ENCODE data around the gene GNB2.
A peak's percentile ranks its signal among the peaks of the same experiment; 100 is the strongest.

The GNB2 gene

GRCh38 chr7:100673302-100673941 is at the start of gene GNB2:
GNB2 (plus strand) TSS chr7:100673740; CDS start chr7:100676266, 2,526 bp downstream.
- peak; percentile 98 to 99 (median 98) for DNase-seq (ENCODE audit: low read depth in 4 of 4, low spot score in 1 of 4)

- DNase-seq (ENCODE audit: low read depth in 4 of 4, low spot score in 1 of 4), result no peak
Observed at GRCh38 chr7:100623951-100624824, 49.4 kb upstream of the GNB2 start.

GRCh38 chr7:100626055-100626454 is 47.5 kb upstream of the GNB2 start:
- DNase-seq (ENCODE audit: low read depth in 4 of 4, low spot score in 1 of 4), result no peak

- DNase-seq (ENCODE audit: low read depth in 4 of 4, low spot score in 1 of 4), result peak; percentile 62 to 87 (median 82)
Observed at GRCh38 chr7:100626530-100627237, 46.9 kb upstream of the GNB2 start.

- DNase-seq (ENCODE audit: low read depth in 4 of 4, low spot score in 1 of 4), result no peak
Observed at GRCh38 chr7:100627238-100627549, 46.3 kb upstream of the GNB2 start.

- DNase-seq (ENCODE audit: low read depth in 4 of 4, low spot score in 1 of 4), result no peak
Observed at GRCh38 chr7:100629117-100629716, 44.3 kb upstream of the GNB2 start.

- DNase-seq (ENCODE audit: low read depth in 4 of 4, low spot score in 1 of 4), result no peak
Observed at GRCh38 chr7:100630066-100630465, 43.5 kb upstream of the GNB2 start.

- peak in 2 of 4 experiments; percentile 46 to 60 for DNase-seq (ENCODE audit: low read depth in 4 of 4, low spot score in 1 of 4)
Observed at GRCh38 chr7:100632951-100633717, 40.4 kb upstream of the GNB2 start.

- no peak for DNase-seq (ENCODE audit: low read depth in 4 of 4, low spot score in 1 of 4)
Observed at GRCh38 chr7:100639995-100640516, 33.5 kb upstream of the GNB2 start.

GRCh38 chr7:100640517-100641440 is 32.8 kb upstream of the GNB2 start:
- no peak for DNase-seq (ENCODE audit: low read depth in 4 of 4, low spot score in 1 of 4)

GRCh38 chr7:100641463-100641859 is 32.1 kb upstream of the GNB2 start, which contains the start of gene TFR2:
TFR2 (minus strand) TSS chr7:100641552; CDS start chr7:100641509, 43 bp downstream.
- no peak for DNase-seq (ENCODE audit: low read depth in 4 of 4, low spot score in 1 of 4)

- no peak for DNase-seq (ENCODE audit: low read depth in 4 of 4, low spot score in 1 of 4)
Observed at GRCh38 chr7:100641860-100642533, 31.5 kb upstream of the GNB2 start.

- DNase-seq (ENCODE audit: low read depth in 4 of 4, low spot score in 1 of 4), result no peak
Observed at GRCh38 chr7:100642534-100642907, 31.0 kb upstream of the GNB2 start.

- no peak for DNase-seq (ENCODE audit: low read depth in 4 of 4, low spot score in 1 of 4)
Observed at GRCh38 chr7:100649826-100650565, 23.5 kb upstream of the GNB2 start.

GRCh38 chr7:100654908-100655831 is 18.4 kb upstream of the GNB2 start:
- DNase-seq (ENCODE audit: low read depth in 4 of 4, low spot score in 1 of 4), result no peak

GRCh38 chr7:100655908-100656674 is 17.4 kb upstream of the GNB2 start, which contains the start of gene ACTL6B:
ACTL6B (minus strand) TSS chr7:100656448; CDS start chr7:100656354, 94 bp downstream.
- peak in 1 of 4 experiments; percentile 61 for DNase-seq (ENCODE audit: low read depth in 4 of 4, low spot score in 1 of 4)
